Renal pelvis (tissue), 12 donors: ENCODE results near the gene DNAAF9. TPM values are rescaled to one million over a fixed set of nuclear protein-coding genes. Genes with fewer than 3 reads are reported as not detected.
"Not testable (repeated sequence)": the region's sequence is repeated elsewhere in the genome, so short reads cannot be mapped to it uniquely, and the experiment has no call there.

Experiments used
- DNase-seq: peaks from one replicate; pipeline ENCODE4 v3.0.0-alpha.2; 2013
- long read RNA-seq, 16 experiments: transcript quantifications; one replicate each; lab custom pipeline, GENCODE V29; 2026
- polyA plus RNA-seq, 3 donors: library from polyadenylated mRNA; unstranded; fragments of 120-200 nt; gene quantifications; one replicate each; pipeline ENCODE4 v1.2.1, GENCODE V29; 2013; ENCODE audit not compliant: insufficient read length in 3 of 3

Gene DNAAF9
- polyA plus RNA-seq = 10 to 100 TPM; 24.9 to 38.2 (median 35.4) TPM
- long read RNA-seq, donor 1, full-length matches to known transcripts = 1 of 1 reads
- long read RNA-seq, donor 1, partial matches to known transcripts = 0 of 1 reads
- long read RNA-seq, donor 1, other reads (novel, unspliced or antisense) = 0 of 1 reads
- long read RNA-seq, donor 2 = 0 reads
- long read RNA-seq, donor 3, partial matches to known transcripts = 23 of 23 reads
- long read RNA-seq, donor 3, other reads (novel, unspliced or antisense) = 0 of 23 reads
- long read RNA-seq, donor 4, full-length matches to known transcripts = 1 of 30 reads
- long read RNA-seq, donor 4, partial matches to known transcripts = 29 of 30 reads
- long read RNA-seq, donor 4, other reads (novel, unspliced or antisense) = 0 of 30 reads
- long read RNA-seq, donor 5 = 0 reads
- long read RNA-seq, donor 6, partial matches to known transcripts = 32 of 32 reads
- long read RNA-seq, donor 6, other reads (novel, unspliced or antisense) = 0 of 32 reads
- long read RNA-seq, donor 7 = 0 reads
- long read RNA-seq, donor 8 = 0 reads
- long read RNA-seq, donor 9, full-length matches to known transcripts = 2 of 7 reads
- long read RNA-seq, donor 9, partial matches to known transcripts = 5 of 7 reads
- long read RNA-seq, donor 9, other reads (novel, unspliced or antisense) = 0 of 7 reads
- long read RNA-seq, donor 10 = 0 reads
- long read RNA-seq, donor 11, full-length matches to known transcripts = 1 of 1 reads
- long read RNA-seq, donor 11, partial matches to known transcripts = 0 of 1 reads
- long read RNA-seq, donor 11, other reads (novel, unspliced or antisense) = 0 of 1 reads
- long read RNA-seq, donor 12, full-length matches to known transcripts = 1 of 1 reads
- long read RNA-seq, donor 12, partial matches to known transcripts = 0 of 1 reads
- long read RNA-seq, donor 12, other reads (novel, unspliced or antisense) = 0 of 1 reads
- long read RNA-seq, donor 13 = 0 reads
- long read RNA-seq, donor 14 = 0 reads
- long read RNA-seq, donor 15, full-length matches to known transcripts = 1 of 1 reads
- long read RNA-seq, donor 15, partial matches to known transcripts = 0 of 1 reads
- long read RNA-seq, donor 15, other reads (novel, unspliced or antisense) = 0 of 1 reads
- long read RNA-seq, donor 16 = 0 reads

DNA sequence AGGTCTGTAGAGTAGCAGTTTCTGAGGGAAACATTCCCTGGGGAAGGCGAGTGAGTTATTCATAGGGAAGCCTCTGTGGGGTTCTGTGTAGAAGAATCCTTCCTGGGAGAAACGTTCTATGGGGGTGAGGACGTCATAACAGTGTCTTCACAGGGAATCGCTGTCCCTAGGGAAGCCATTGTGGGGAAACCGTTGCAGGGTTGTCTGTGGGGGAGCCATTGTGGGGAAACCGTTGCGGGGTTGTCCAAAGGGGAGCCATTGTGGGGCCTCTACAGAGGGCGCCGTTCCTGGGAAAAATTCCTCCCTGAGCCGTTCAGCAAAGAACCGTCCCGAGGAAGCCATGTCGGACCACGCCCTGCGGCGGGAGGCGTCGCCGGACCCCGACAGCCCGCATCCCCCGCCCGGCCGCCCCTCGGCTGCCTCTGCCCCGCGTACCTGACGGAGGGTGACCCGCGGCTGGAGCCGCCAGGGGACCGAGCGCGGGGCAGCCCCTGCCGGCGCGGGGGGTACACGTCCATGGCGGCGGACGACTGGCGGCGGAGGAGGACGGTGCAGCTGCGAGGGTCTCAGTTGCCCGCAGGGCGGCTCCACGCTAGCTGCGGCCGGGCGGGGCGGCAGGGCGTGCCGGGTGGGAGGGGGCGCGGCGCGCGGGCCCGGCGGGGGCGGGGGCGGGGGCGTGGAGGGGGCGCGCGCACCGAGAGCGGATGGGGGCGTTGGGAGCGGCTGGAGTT is at the start of gene DNAAF9:
Gene DNAAF9 (minus strand): TSS at position 630 of the 731 bp plus-strand sequence. CDS start 112 bp downstream, at position 518.
- DNase-seq = peak; percentile 43

GRCh38 chr20:3456648-3457047 is 49.2 kb upstream of the DNAAF9 start:
- DNase-seq = no peak

DNA sequence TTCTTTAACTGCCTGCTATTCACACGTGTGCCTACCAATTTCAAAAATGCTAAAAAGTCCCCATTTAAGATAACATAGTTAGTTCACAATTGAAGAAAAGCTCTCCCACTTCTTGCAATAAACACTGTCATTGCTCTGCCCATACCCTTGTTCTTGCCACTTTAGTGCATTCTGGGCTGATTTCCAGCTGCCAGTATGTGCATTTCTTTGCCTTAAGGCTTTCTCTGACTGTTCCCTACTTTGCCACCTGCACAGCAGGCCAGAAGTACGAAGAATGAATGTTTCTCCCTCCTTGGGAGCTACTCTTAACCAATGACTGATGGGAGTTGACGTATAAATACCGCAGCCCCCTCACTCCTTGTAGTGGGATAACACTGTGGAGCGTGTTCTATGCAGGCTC is 47.4 kb upstream of the DNAAF9 start:
- no peak for DNase-seq

DNA sequence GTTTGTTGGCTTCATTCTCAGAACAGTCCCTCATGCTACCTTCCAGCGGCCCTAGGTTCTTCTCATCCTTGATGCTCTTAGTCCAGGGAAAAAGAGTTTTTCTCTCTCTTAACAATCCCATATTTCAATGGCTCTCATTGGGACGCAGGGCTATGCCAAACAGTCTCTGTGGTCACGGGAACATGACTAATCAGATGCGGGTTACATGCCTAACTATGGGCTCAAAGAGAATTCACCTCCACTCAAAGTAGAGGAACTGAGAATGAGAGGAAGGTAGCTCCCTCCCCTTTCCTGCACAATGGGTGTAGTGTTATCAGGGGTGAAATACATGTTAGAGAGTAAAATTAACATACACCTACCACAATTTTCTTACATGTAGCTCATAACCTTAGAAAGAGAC is 45.2 kb upstream of the DNAAF9 start:
- no peak for DNase-seq

DNA sequence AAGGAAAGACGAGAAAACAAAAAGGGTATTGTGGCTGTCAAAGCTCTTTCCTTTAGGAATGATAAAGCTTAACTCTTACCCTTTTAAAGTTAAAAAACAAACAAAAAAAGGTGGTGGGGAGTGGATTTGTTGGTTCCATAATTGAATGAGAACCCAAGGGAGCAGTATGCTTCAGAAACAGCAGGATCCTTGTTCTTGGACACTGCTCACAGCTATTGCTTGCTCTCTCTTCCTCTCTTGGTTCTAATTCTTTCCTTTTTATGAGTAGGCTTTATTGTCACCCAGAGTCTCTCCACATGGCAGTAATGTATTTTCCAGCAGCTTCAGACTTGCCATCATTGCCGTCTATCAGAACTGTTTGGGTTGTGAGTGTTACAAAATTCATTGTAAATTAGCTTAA is 44.7 kb upstream of the DNAAF9 start:
- DNase-seq = no peak

DNA sequence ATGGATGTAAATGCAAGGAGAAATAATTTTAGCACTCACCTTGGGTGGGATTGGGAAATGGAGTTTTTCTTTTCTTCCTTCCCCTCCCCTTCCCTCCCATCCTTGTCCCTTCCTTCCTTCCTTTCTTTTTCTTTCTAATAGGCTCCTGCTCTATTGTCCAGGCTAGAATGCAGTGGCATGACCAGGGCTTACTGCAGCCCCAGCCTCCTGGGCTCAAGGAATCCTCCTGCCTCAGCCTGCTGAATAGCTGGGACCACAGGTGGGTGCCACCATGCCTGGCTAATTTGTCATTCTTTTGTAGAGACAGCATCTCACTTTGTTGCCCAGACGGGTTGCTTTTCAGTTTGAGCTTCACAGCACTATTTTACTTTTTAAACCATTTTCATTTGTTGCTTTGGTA is 41.9 kb upstream of the DNAAF9 start:
- no peak for DNase-seq

DNA sequence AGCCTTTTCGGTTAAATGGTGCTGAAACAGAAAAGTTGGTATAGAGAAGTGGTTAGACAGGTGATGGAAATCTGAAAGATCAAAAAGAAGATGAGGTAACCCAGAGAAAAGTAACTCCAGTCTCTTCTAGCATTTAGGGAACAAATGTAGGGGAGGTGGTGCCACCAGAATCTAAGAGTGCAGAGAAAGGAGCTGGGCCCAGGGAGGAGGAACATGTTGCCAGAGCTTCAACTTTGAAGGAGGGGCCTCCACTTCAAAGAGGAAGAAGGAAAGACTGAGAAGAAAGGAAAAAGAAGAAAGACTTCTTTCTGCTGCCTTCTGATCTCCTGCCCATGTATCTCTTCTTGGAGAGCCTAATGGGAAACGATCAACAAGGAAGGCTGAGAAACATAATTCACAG is 39.9 kb upstream of the DNAAF9 start:
- DNase-seq = no peak

- DNase-seq = peak; percentile 33
Measured at GRCh38 chr20:3446779-3447178, 39.3 kb upstream of the DNAAF9 start.

DNA sequence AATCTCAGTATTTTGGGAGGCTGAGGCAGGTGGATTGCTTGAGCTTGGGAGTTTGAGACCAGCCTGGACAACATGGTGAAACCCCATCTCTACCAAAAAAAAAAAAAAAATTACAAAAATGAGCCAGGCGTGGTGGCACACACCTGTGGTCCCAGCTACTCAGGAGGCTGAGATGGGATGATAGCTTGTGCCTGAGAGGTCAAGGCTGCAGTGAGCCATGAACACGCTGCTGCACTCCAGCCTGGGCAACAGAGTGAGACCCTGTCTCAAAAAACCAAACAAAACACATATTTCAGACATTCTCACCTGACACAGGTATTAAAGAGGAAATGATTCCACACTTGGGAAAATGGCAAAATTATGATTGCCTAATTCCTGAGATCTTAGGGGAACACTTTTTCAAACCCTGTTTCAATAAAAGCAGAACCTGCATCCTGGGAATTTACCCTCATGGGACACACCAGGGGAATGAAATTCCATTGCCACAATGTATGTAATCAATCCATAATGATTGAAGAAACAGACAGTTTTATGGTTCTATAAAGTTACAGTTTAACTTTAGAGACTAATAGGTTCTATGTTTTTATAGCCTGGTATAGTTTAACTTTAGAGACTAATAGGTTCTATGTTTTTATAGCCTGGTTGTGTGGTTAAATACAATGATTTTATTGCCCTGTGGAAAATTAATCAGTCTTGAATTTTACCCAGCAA is 29.6 kb upstream of the DNAAF9 start:
- DNase-seq = peak; percentile 19

- no peak for DNase-seq
Measured at GRCh38 chr20:3434232-3434631, 26.8 kb upstream of the DNAAF9 start.

DNA sequence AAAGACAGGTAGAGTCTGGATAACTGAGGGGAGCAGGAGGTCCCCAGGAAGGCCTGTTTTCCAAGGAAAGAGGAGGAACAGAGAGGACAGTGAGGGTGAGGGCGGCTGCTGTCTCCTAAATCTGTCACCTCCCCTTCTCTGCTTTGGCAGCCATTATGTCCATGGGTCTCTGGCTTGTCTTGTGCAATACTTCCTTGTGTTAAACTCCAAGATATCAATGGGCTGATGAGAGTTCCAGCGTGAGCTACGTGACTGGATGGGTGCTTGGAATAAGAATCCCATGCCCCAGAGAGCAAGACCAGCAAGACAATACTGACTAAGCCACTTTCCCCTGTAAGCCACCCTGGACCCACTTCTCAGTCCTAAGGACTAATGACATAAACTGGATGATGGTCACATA is 26.3 kb upstream of the DNAAF9 start:
- no peak for DNase-seq

DNA sequence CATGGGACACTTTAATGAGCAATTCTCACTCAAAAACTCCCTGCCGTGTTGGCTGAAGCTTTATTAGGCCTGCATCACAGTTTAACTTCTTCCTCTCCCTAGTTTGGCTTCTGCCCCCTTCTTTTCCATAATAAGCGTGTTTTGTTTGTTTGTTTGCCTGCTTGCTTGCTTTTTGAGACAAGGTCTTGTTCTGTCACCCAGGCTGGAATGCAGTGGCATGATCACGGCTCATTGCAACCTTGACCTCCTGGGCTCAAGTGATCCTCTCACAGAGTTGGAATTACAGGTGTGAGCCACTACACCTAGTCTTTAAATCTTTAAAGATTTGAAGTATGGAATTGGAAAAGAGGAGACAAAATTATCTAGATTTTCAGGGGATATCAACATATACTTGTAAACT is 25.4 kb upstream of the DNAAF9 start:
- DNase-seq = no peak

DNA sequence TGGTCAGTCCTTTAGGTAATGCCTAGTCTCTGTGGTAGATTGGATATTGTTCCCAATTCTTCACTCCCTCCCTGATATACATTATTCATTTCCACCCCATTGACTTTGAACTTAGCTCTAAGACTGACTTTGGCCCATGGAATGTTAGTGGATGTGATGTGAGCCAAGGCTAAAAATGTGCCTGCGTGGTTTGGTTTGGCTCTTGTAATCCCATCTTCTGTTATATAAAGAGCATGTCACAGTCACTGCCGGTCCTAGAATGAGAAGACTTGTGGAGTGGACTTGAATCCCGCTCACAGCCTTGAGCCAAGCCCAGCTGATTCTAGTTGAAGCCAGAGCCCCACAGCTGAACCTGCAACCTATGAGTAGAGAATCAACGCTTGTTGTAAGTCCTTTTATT is 23.6 kb upstream of the DNAAF9 start:
- peak; percentile 41 for DNase-seq

- DNase-seq = no peak
Measured at GRCh38 chr20:3430376-3431069, 23.1 kb upstream of the DNAAF9 start.

DNA sequence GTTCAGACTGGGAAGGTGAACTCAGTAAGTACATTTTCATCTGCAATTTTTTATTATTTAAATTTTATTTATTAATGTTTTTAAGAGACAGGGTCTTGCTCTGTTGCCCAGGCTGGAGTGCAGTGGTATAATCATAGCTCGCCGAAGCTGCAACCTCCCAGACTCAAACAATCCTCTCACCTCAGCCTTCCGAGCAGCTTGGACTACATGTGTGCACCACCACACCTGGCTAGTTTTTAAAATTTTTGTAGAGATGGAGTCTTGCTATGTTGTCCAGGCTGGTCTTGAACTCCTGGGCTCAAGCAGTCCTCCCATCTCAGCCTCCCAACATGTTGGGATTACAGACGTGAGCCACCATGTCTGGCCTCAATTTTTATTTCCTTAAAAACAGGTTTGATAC is 19.3 kb upstream of the DNAAF9 start:
- not testable (repeated sequence) for DNase-seq

DNA sequence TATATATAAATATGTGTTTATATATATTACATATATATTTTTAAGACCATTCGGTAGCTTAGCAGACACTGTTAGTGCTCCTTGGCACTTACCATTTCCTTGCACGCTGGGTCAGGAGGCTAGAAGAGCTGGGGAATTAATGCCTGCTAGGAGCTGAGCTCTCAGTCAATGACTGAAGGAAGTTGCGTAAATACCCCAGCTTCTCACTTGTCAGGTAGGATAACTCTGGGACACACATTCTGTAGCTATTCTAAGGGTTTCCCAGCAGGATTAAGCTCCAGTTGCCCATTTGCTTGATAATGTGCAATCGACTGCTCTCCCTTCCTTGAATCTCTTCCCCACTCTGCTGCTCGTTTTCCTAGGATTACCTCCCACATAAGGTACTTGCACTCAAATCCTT is 15.7 kb upstream of the DNAAF9 start:
- no peak for DNase-seq

GRCh38 chr20:3421985-3422384 is 14.5 kb upstream of the DNAAF9 start:
- no peak for DNase-seq

DNA sequence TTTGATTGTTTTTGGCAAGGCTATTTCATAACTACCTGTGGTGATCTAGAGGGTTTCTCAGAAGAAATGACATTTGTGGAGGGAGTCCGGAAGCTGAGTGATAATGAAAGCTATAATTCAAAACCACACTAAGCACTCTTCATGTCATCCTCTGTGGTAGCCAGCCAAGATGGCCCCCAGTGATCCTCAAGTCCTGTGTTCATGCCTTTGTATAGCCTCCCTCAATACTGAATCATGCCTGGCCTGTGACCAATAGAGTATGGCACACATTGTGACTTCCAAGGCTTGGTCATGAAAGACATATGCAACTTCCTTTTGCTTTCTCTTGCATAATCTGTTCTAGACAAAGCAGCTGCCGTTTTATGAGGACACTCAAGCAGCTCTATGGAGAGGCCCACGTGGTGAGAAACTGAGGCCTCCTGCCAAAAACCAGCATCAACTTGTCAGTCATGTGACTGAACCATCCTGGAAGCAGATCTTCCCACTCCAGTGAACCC is 12.8 kb upstream of the DNAAF9 start:
- DNase-seq = no peak

DNA sequence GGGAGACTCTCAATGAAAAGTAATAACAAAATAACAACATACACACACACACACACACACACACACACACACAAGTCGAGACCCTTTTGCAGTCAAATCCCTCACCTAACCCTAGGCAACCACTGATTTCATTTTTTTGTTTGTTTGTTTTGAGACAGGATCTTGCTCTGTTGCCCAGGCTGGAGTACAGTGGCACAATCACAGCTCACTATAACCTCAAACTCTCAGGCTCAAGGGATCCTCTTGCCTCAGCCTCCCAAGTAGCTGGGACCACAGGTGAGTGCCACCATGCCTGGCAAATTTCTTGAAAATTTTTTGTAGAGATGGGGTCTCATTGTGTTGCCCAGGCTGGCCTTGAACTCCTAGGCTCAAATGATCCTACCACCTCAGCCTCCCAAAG is 10.7 kb upstream of the DNAAF9 start:
- not testable (repeated sequence) for DNase-seq

DNA sequence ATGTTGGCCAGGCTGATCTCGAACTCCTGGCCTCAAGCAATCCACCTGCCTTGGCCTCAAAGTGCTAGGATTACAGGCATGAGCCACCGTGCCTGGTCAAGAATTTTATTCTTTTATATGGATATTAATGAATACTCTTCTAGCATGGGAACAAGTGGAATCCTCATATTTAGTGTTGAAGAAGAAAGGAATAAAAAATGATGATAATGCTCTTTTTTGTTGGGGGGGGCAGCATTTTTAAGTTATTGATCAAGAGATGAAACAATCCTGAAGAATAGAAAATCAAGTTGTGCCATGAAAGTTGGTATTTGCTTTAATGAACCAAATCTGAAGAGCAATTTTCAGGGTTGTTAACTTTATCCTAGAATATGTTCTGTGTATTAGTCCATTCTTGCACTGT is 6.7 kb upstream of the DNAAF9 start:
- no peak for DNase-seq
